Right atrium auricular region (tissue), 2 donors: ENCODE data around the gene CARD19. TPM values are rescaled to one million over a fixed set of nuclear protein-coding genes. Genes with fewer than 3 reads are reported as not detected.

Experiments used
- DNase-seq: peaks from one replicate; pipeline ENCODE4 v3.0.0-alpha.2; 2019; ENCODE audit warnings: low spot score
- H3K27ac ChIP-seq, 2 donors: fragments of 200-600 bp; sonication (generic); 1 replicate in 1 of 2; 2 replicates in 1 of 2; pipeline ENCODE4 v1.5.1; 2016 to 2019
- H3K27me3 ChIP-seq, 2 donors: fragments of 200-600 bp; sonication (generic); one replicate each; pipeline versions ENCODE4 v1.5.1 to v1.6.0; 2017 to 2019
- H3K36me3 ChIP-seq: fragments of 200-600 bp; sonication (generic); one replicate; pipeline ENCODE4 v1.5.1; 2016
- H3K4me1 ChIP-seq, 2 donors: fragments of 200-600 bp; sonication (generic); one replicate each; pipeline versions ENCODE4 v1.5.1 to v1.6.0; 2017 to 2019
- H3K4me3 ChIP-seq, 2 donors: fragments of 200-600 bp; sonication (generic); 1 replicate in 1 of 2; 2 replicates in 1 of 2; pipeline ENCODE4 v1.5.1; 2017 to 2019; ENCODE audit warnings: mild to moderate bottlenecking in 1 of 2, moderate library complexity in 1 of 2
- H3K9me3 ChIP-seq, 2 donors: fragments of 200-600 bp; sonication (generic); one replicate each; pipeline ENCODE4 v1.5.1; 2019
- total RNA-seq, 2 donors: library from RNA; depleted of rRNA; stranded (reverse); fragments of >200 nt; gene quantifications; one replicate each; pipeline ENCODE4 v1.1.0, GENCODE V29; 2016
- TF ChIP-seq, protein P1 (sequence below), 2 donors: fragments of 200-600 bp; sonication (generic); IDR thresholded peaks; one replicate each; pipeline ENCODE4 v1.5.1; 2019; ENCODE audit warnings: antibody characterized with exemption in 2 of 2

The CARD19 gene
- total RNA-seq, 2 donors from 2014 or later: 21.2 to 46.8 TPM

DNA sequence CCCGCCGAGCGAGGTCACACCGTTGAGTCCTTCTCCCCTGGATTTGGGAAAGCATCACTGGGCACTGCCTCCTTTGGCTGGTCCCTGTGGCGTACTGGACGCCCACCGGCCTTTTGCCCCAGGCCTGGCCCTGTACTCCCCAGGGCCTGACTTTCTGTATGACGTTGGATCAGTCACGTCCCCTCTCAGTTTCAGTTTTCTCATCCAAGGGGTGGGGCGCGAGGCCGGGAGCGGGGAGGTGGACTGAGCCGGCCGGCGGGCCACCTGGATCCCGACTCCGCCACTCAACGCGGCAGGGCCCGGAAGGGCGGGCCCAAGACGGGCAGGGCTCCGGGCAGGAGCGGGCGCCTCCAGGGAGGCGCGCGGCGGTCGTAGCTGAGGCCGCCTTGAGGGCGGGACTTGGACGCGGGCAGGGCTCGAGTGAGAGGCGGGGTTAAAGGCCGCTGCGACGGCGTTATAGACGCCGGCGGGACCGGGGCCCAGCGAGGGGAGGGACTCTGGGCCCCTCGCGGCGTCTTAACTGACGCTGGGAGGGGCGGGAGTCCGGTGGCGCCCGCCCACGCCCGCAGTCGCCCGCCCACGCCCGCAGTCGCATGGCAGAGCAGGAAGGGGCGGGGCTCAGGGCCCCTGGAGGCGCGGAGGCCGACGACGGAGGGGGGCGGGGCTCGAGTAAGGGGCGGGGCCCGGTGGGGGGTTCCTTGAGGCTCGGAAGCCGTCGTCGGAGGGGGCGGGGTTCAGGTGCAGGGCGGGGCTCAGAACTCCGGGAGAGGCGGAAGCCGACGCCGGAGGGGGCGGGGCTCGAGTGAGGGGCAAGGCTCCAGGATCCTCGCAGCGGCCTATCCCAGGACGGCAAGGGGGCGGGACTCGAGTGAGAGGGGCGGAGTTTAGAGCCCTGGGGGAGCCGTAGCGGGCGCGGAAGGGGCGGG is 549 bp upstream of the CARD19 start:
- Histone ChIP-seq H3K4me1 (peaks cover 0 to 62% of the 10 kb centered on the region in 2 donors), H3K36me3 (no peaks in the 10 kb centered on the region)

DNA sequence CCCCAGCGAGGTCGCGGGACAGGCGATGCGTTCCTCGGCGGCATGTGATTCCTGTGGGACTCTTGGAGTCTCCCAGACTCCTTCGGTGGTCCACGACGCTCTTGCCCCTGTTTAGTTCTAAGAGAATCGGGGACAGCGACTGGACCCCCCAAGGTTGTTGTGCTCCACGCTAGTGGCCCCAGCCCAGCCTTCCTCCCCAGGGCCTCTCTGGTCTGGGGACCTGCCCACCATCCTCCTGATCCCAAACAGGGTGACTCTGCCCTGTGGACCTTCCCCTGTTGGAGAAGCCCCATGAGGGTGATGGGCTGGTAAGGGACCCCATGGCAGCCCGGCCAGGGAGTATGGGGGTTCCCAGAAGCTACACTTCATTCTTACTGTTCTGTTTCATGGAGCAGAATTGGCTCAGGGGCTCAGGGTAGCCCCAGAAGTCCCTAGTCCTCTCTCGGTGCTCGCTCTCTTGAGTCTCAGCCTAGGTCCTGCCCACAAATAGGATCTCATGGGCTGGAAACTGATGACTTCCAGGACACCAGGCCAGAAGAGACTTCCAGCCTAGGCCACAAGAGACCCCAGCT is 880 bp downstream of the CARD19 start:
- TF ChIP-seq, protein P1, sequence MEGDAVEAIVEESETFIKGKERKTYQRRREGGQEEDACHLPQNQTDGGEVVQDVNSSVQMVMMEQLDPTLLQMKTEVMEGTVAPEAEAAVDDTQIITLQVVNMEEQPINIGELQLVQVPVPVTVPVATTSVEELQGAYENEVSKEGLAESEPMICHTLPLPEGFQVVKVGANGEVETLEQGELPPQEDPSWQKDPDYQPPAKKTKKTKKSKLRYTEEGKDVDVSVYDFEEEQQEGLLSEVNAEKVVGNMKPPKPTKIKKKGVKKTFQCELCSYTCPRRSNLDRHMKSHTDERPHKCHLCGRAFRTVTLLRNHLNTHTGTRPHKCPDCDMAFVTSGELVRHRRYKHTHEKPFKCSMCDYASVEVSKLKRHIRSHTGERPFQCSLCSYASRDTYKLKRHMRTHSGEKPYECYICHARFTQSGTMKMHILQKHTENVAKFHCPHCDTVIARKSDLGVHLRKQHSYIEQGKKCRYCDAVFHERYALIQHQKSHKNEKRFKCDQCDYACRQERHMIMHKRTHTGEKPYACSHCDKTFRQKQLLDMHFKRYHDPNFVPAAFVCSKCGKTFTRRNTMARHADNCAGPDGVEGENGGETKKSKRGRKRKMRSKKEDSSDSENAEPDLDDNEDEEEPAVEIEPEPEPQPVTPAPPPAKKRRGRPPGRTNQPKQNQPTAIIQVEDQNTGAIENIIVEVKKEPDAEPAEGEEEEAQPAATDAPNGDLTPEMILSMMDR (IDR thresholded peaks at IDR 0.05): no peak
- Histone ChIP-seq H3K4me3 (peak overlapping the region; percentile 76 to 96), H3K27ac (peak overlapping the region; percentile 82 to 96), H3K9me3 (no peaks in the 10 kb centered on the region), H3K4me1 (peaks cover 0 to 62% of the 10 kb centered on the region in 2 donors), H3K36me3 (no peaks in the 10 kb centered on the region), H3K27me3 (no peaks in the 10 kb centered on the region)
- no peak for DNase-seq

More for the DNA sequence above, 549 bp upstream of the CARD19 start:
- peak; percentile 99 for DNase-seq
- Histone ChIP-seq H3K27ac (peak overlapping the region; percentile 96 to 98), H3K9me3 (peaks cover 0 to 9% of the 10 kb centered on the region in 2 donors), H3K4me3 (peak overlapping the region; percentile 76 to 96), H3K27me3 (no peaks in the 10 kb centered on the region)
- TF ChIP-seq, protein P1 (IDR thresholded peaks at IDR 0.05): peak in 1 of 2 donors; percentile 18

DNA sequence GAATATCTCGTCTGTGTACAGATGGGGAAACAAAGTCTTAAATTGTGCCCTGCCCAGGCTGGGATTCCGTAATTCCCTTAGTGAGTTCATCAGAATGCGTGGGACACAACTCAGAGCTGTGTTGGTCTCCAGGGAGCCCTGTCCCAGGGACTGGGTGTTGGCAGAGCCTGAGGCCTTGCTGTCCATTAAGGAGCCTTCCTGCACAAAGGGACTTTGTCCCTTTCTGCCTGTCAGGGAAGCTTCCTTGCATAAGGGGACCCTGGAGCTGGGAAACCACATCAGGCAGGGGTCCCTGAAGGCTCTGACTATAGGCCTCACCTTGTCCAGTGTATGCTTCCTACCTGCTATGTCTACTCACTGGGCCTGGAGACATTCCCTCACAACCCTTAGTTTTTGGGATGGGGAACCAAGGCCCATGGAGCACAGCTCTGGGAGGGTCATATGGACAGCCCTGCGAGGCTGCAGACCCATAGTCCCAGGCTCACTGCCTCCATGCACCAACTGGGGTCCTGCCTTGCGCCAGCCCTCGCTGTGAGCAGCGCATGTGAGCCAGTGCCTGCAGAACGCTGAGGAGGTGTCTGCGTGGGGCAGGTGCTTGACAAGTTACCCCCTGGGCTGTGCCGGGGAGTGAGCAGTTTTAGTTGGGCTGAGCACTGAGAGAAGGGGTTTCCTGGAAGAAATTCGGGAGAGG is 1.6 kb downstream of the CARD19 start:
- peak overlapping the region in 1 of 2 donors; percentile 76 for H3K4me3 ChIP-seq
- no peaks in the 10 kb centered on the region for H3K27me3 ChIP-seq
- H3K4me1 ChIP-seq: peaks cover 0 to 58% of the 10 kb centered on the region in 2 donors
- no peaks in the 10 kb centered on the region for H3K9me3 ChIP-seq
- no peak for DNase-seq
- TF ChIP-seq, protein P1 (IDR thresholded peaks at IDR 0.05): no peak
- peak overlapping the region; percentile 82 to 96 for H3K27ac ChIP-seq
- no peaks in the 10 kb centered on the region for H3K36me3 ChIP-seq

DNA sequence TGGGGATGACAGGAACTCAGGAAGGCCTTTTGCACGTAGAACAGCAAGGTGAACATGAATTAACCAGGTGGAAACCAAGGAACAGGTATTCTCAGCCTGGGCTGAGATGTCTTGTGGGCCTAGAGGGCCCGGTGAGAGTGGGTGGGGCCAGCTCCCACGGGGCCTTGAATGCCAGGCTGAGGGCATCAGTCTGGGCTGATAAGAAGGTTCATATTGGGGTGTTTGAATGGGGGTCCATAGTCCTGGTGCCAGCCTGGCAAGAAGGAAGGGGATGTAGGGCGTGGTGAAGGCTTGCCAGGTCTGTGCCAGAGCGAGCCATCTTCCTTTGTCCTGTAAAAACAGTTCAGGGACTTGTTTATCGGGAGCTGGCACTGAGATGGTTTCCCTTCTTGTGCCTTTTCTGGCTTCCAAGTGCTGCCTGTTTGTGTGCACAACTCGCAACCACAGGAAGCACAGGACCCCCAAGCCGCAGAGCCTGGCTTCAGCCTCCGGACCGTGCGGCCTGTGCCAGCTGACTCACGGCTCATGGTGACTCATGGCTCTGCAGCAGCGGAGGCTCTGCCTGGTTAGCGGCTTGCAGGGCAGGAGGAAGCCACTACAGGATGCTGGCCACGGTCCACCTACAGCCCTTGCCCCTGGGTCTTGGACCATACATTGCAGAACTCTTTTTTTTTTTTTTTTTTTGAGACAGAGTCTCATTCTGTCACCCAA is 2.4 kb downstream of the CARD19 start:
- Histone ChIP-seq H3K4me3 (no peak overlapping the region), H3K4me1 (peaks cover 0 to 51% of the 10 kb centered on the region in 2 donors)
- TF ChIP-seq, protein P1 (IDR thresholded peaks at IDR 0.05): no peak

DNA sequence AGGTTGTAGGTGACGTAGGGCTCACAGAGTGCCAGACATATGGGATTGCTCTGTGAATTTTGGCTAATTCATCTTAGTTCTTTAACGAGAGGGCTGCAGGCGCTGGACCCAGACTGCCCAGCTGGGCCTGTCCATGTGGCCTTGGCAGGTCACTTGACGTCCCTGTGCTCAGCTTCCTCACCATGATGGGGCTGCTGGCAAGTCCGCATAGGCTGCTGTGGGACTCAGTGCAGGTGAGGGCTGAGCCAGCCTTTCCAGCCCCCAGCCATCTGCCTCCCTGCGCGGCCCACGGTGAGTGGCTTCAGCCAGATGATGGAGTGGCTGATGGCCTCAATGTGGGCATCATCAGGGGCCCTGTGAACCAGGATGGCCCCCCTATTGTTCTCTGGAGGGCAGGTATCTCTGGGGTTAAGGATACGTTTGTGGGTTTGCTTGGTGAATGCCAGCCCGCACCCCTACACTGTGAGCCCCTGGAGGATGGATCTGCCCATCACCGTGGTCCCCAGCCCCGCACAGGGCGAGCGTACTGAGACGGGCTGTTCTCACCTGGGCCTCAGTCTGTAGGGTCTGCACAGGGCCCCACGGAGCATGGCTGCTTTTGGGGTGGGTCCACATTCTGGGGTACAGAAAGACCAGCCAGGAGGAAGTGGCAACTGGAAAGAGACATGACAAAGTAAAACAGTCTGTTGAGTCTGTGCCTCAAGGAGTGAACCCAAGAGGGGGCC is 3.7 kb downstream of the CARD19 start:
- Histone ChIP-seq H3K36me3 (no peaks in the 10 kb centered on the region), H3K4me1 (peaks cover 0 to 39% of the 10 kb centered on the region in 2 donors), H3K27ac (peak overlapping the region in 1 of 2 donors; percentile 82), H3K27me3 (no peaks in the 10 kb centered on the region), H3K4me3 (no peak overlapping the region), H3K9me3 (no peaks in the 10 kb centered on the region)
- DNase-seq: no peak
- TF ChIP-seq, protein P1 (IDR thresholded peaks at IDR 0.05): no peak

More for the DNA sequence above, 2.4 kb downstream of the CARD19 start:
- DNase-seq: peak; percentile 93
- no peaks in the 10 kb centered on the region for H3K27me3 ChIP-seq
- no peaks in the 10 kb centered on the region for H3K9me3 ChIP-seq
- H3K27ac ChIP-seq: peak overlapping the region; percentile 82 to 96
- no peaks in the 10 kb centered on the region for H3K36me3 ChIP-seq
